Glutamatergic neuron (in vitro differentiated cells): ENCODE results near the gene ESYT3. TPM values are rescaled to one million over a fixed set of nuclear protein-coding genes. Genes with fewer than 3 reads are reported as not detected.

Experiments used
- DNase-seq: peaks from one replicate; pipeline ENCODE4 v3.0.0; 2022
- H3K27ac Mint-ChIP-seq: one replicate; pipeline ENCODE4 v1.8.0; 2020; ENCODE audit warnings: mild to moderate bottlenecking, mixed read lengths, inconsistent platforms; ENCODE audit not compliant: unreplicated experiment
- H3K27me3 Mint-ChIP-seq: one replicate; pipeline ENCODE4 v1.8.0; 2020; ENCODE audit warnings: mild to moderate bottlenecking, moderate library complexity, mixed read lengths, inconsistent platforms; ENCODE audit not compliant: unreplicated experiment
- H3K36me3 Mint-ChIP-seq: one replicate; pipeline ENCODE4 v1.8.0; 2020; ENCODE audit warnings: mild to moderate bottlenecking, mixed read lengths, inconsistent platforms; ENCODE audit not compliant: unreplicated experiment
- H3K4me1 Mint-ChIP-seq: one replicate; pipeline ENCODE4 v1.8.0; 2020; ENCODE audit warnings: mild to moderate bottlenecking, low read depth, mixed read lengths, inconsistent platforms; ENCODE audit not compliant: unreplicated experiment
- H3K4me3 Mint-ChIP-seq: one replicate; pipeline ENCODE4 v1.8.0; 2020; ENCODE audit warnings: mild to moderate bottlenecking, mixed read lengths, inconsistent platforms; ENCODE audit not compliant: unreplicated experiment
- H3K9me3 Mint-ChIP-seq: one replicate; pipeline ENCODE4 v1.8.0; 2020; ENCODE audit warnings: mild to moderate bottlenecking, moderate library complexity, mixed read lengths, inconsistent platforms; ENCODE audit not compliant: unreplicated experiment
- CTCF ChIP-seq: fragments of 200-600 bp; sonication (generic); IDR thresholded peaks from one replicate; pipeline ENCODE4 v1.5.0; 2021; ENCODE audit not compliant: partially characterized antibody, unreplicated experiment
- total RNA-seq: library from RNA; stranded (reverse); fragmentation: NEBNext Ultra II Directional; extraction: Animal tissue kit (Norgen Biotek cat#: 25700); gene quantifications from one replicate; pipeline ENCODE4 v1.2.1, GENCODE V29; 2021; ENCODE audit not compliant: unreplicated experiment

The ESYT3 gene
- total RNA-seq, 1 donor from 2014 or later: not detected

GRCh38 chr3:138496436-138496835 lies 62.0 kb downstream of the ESYT3 start:
- no peaks in the 10 kb centered on the region for H3K9me3 Mint-ChIP-seq
- TF ChIP-seq CTCF: no peak
- no peak overlapping the region for H3K4me3 Mint-ChIP-seq
- no peaks in the 10 kb centered on the region for H3K36me3 Mint-ChIP-seq
- no peaks in the 10 kb centered on the region for H3K4me1 Mint-ChIP-seq
- H3K27ac Mint-ChIP-seq: no peak overlapping the region
- H3K27me3 Mint-ChIP-seq: no peaks in the 10 kb centered on the region
- no peak for DNase-seq

GRCh38 chr3:138497021-138497420 lies 62.6 kb downstream of the ESYT3 start:
- no peak for DNase-seq
- Mint-ChIP-seq H3K27me3 (no peaks in the 10 kb centered on the region), H3K27ac (no peak overlapping the region), H3K9me3 (no peaks in the 10 kb centered on the region), H3K36me3 (no peaks in the 10 kb centered on the region), H3K4me3 (no peak overlapping the region), H3K4me1 (no peaks in the 10 kb centered on the region)
- TF ChIP-seq CTCF: no peak

DNA sequence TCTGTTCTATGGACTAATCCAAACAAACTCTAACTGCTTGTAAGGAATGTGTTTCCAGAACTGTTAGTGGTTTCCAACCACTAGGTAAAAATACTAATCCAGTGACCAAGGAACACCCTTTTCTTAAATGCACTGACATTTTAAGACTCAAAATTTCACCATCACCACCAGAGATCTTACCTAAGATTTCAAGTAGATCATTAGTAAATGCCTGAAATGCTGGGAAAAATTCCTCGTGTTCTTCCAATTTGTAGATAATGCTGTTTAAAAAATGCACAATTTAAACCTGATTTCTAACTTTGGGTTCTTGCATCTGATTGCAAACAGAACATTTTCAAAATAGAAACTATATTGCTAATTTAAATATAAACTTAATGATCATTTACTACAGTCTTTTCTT lies 63.4 kb downstream of the ESYT3 start:
- H3K9me3 Mint-ChIP-seq: no peaks in the 10 kb centered on the region

DNA sequence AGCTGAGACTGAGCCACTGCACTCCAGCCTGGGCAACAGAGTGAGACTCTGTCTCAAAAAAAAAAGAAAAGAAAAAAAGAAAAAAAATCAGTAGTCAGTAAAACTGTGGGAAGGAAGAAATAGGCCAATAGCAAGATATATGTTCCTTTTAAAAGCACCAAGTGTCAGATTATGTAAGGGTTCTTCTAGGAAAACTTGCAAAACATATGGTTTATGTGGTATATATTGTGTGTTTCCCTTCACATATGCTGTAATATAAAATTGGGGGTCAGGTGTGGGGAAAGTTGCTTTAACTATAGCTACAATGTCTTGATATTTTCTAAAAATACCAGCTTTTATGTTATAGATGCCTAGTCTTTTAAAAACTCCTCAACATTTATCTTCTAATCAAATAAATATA lies 64.6 kb downstream of the ESYT3 start:
- H3K9me3 Mint-ChIP-seq: no peaks in the 10 kb centered on the region
- no peak overlapping the region for H3K4me3 Mint-ChIP-seq
- H3K27ac Mint-ChIP-seq: no peak overlapping the region
- TF ChIP-seq CTCF: no peak
- no peaks in the 10 kb centered on the region for H3K36me3 Mint-ChIP-seq
- H3K4me1 Mint-ChIP-seq: no peaks in the 10 kb centered on the region
- no peaks in the 10 kb centered on the region for H3K27me3 Mint-ChIP-seq
- no peak for DNase-seq

More for the DNA sequence above, 63.4 kb downstream of the ESYT3 start:
- no peaks in the 10 kb centered on the region for H3K4me1 Mint-ChIP-seq
- H3K4me3 Mint-ChIP-seq: no peak overlapping the region
- H3K27ac Mint-ChIP-seq: no peak overlapping the region
- H3K36me3 Mint-ChIP-seq: no peaks in the 10 kb centered on the region
- no peak for TF ChIP-seq CTCF
- H3K27me3 Mint-ChIP-seq: no peaks in the 10 kb centered on the region
- no peak for DNase-seq

DNA sequence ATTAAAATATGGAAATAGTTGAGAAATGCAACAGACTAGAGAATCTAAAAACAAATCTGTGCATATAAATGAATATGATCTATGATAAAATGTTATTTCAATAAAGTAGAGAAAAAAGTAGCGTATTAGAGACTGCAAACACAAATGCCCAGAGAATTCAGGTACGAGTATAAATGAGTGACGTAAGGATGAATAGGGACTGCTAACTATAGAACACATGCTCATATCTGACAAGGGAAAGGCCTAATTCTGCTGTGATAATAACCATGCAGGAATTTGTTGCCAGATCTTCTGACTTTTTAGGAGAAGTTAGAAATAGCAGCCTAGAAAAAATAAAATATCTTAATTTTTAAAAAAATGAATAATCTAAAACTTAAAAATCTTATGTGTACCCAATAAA lies 73.1 kb downstream of the ESYT3 start:
- Mint-ChIP-seq H3K27me3 (no peaks in the 10 kb centered on the region), H3K4me3 (no peak overlapping the region), H3K9me3 (no peaks in the 10 kb centered on the region), H3K27ac (no peak overlapping the region), H3K4me1 (no peaks in the 10 kb centered on the region), H3K36me3 (no peaks in the 10 kb centered on the region)
- no peak for TF ChIP-seq CTCF
- DNase-seq: no peak
